Stimulated activated naive B cell treated with anti-CD40 and anti-IgM and Interleukin-4, amounts not matched to agents 10 μg/mL and 1 μg/mL and 100 μg/mL, for 72 hours (primary cell): ENCODE data around the gene ACVR1B.
"Not testable (repeated sequence)": the region's sequence is repeated elsewhere in the genome, so short reads cannot be mapped to it uniquely, and the experiment has no call there.

ENCODE experiments used
- ATAC-seq, 2 donors: fragments of 150-1000 bp; cut with Tn5 transposase; replicated peaks; 2 replicates each; pipeline ENCODE4 v1.10.0; 2021; ENCODE audit warnings: moderate library complexity in 1 of 2
- DNase-seq: peaks from one replicate; pipeline ENCODE4 v3.0.0; 2021
- H3K27ac Mint-ChIP-seq: one replicate; pipeline ENCODE4 v1.8.0; 2022; ENCODE audit warnings: mild to moderate bottlenecking, mixed read lengths
- H3K27me3 Mint-ChIP-seq, 2 donors: one replicate each; pipeline ENCODE4 v1.8.0; 2022; ENCODE audit warnings: mixed read lengths in 2 of 2
- H3K36me3 Mint-ChIP-seq, 2 donors: one replicate each; pipeline ENCODE4 v1.8.0; 2022; ENCODE audit warnings: mixed read lengths in 2 of 2, mild to moderate bottlenecking in 1 of 2
- H3K4me1 Mint-ChIP-seq, 2 donors: one replicate each; pipeline ENCODE4 v1.8.0; 2022; ENCODE audit warnings: mixed read lengths in 2 of 2, mild to moderate bottlenecking in 1 of 2
- H3K4me3 Mint-ChIP-seq, 2 donors: one replicate each; pipeline ENCODE4 v1.8.0; 2022; ENCODE audit warnings: mild to moderate bottlenecking in 2 of 2, mixed read lengths in 2 of 2, moderate library complexity in 1 of 2
- H3K9me3 Mint-ChIP-seq, 2 donors: one replicate each; pipeline ENCODE4 v1.8.0; 2022; ENCODE audit warnings: mixed read lengths in 2 of 2, mild to moderate bottlenecking in 1 of 2

Gene ACVR1B

GRCh38 chr12:51977320-51977753 is 25.8 kb downstream of the ACVR1B start:
- Mint-ChIP-seq H3K9me3 (no peaks in the 10 kb centered on the region), H3K27me3 (no peaks in the 10 kb centered on the region), H3K36me3 (peaks cover 25 to 34% of the 10 kb centered on the region in 2 donors), H3K4me1 (peaks cover 50 to 65% of the 10 kb centered on the region in 2 donors), H3K27ac (no peak overlapping the region), H3K4me3 (no peak overlapping the region)
- DNase-seq: no peak
- ATAC-seq: no peak

- not testable (repeated sequence) for ATAC-seq, H3K9me3 Mint-ChIP-seq, H3K27me3 Mint-ChIP-seq, H3K27ac Mint-ChIP-seq, H3K4me3 Mint-ChIP-seq, DNase-seq
- Mint-ChIP-seq H3K36me3 (peaks cover 29 to 40% of the 10 kb centered on the region in 2 donors), H3K4me1 (peaks cover 37 to 46% of the 10 kb centered on the region in 2 donors)
Measured at GRCh38 chr12:51979306-51979705, 27.8 kb downstream of the ACVR1B start.

- Mint-ChIP-seq H3K27me3 (no peaks in the 10 kb centered on the region), H3K27ac (peak overlapping the region; percentile 22), H3K9me3 (no peaks in the 10 kb centered on the region), H3K4me1 (peaks cover 27 to 37% of the 10 kb centered on the region in 2 donors), H3K36me3 (peaks cover 30 to 40% of the 10 kb centered on the region in 2 donors), H3K4me3 (no peak overlapping the region)
- ATAC-seq (peak; percentile 86 to 90), DNase-seq (peak; percentile 54)
Measured at GRCh38 chr12:51980051-51980808, 28.7 kb downstream of the ACVR1B start.

GRCh38 chr12:51980809-51981127 is 29.3 kb downstream of the ACVR1B start:
- no peaks in the 10 kb centered on the region for H3K9me3 Mint-ChIP-seq
- H3K27ac Mint-ChIP-seq: no peak overlapping the region
- H3K4me3 Mint-ChIP-seq: no peak overlapping the region
- DNase-seq: no peak
- H3K4me1 Mint-ChIP-seq: peaks cover 22 to 31% of the 10 kb centered on the region in 2 donors
- H3K36me3 Mint-ChIP-seq: peaks cover 32 to 39% of the 10 kb centered on the region in 2 donors
- no peaks in the 10 kb centered on the region for H3K27me3 Mint-ChIP-seq
- ATAC-seq: no peak

GRCh38 chr12:51984657-51985056 is 33.2 kb downstream of the ACVR1B start:
- no peaks in the 10 kb centered on the region for H3K9me3 Mint-ChIP-seq

GRCh38 chr12:51985154-51985835 is 33.8 kb downstream of the ACVR1B start:
- H3K4me3 Mint-ChIP-seq: no peak overlapping the region
- no peak overlapping the region for H3K27ac Mint-ChIP-seq
- no peaks in the 10 kb centered on the region for H3K27me3 Mint-ChIP-seq
- no peak for ATAC-seq
- no peak for DNase-seq
- peaks cover 6 to 7% of the 10 kb centered on the region in 2 donors for H3K4me1 Mint-ChIP-seq
- H3K36me3 Mint-ChIP-seq: peaks cover 19 to 26% of the 10 kb centered on the region in 2 donors
- H3K9me3 Mint-ChIP-seq: no peaks in the 10 kb centered on the region

More at GRCh38 chr12:51984657-51985056, 33.2 kb downstream of the ACVR1B start:
- Mint-ChIP-seq H3K27me3 (no peaks in the 10 kb centered on the region), H3K4me1 (peaks cover 10 to 14% of the 10 kb centered on the region in 2 donors), H3K4me3 (no peak overlapping the region), H3K36me3 (peaks cover 20 to 26% of the 10 kb centered on the region in 2 donors), H3K27ac (no peak overlapping the region)
- DNase-seq (no peak), ATAC-seq (no peak)

- Mint-ChIP-seq H3K4me3 (no peak overlapping the region), H3K4me1 (no peaks in the 10 kb centered on the region), H3K27me3 (no peaks in the 10 kb centered on the region), H3K36me3 (peaks cover 15 to 21% of the 10 kb centered on the region in 2 donors), H3K9me3 (no peaks in the 10 kb centered on the region), H3K27ac (no peak overlapping the region)
- no peak for ATAC-seq
- DNase-seq: no peak
Measured at GRCh38 chr12:51986834-51987233, 35.3 kb downstream of the ACVR1B start.

- DNase-seq (no peak), ATAC-seq (no peak)
- peaks cover 5 to 17% of the 10 kb centered on the region in 2 donors for H3K36me3 Mint-ChIP-seq
- no peaks in the 10 kb centered on the region for H3K27me3 Mint-ChIP-seq
- peaks cover 4 to 5% of the 10 kb centered on the region in 2 donors for H3K4me1 Mint-ChIP-seq
- H3K9me3 Mint-ChIP-seq: no peaks in the 10 kb centered on the region
- H3K27ac Mint-ChIP-seq: no peak overlapping the region
- no peak overlapping the region for H3K4me3 Mint-ChIP-seq
Measured at GRCh38 chr12:51992246-51992645, 40.7 kb downstream of the ACVR1B start.

- Mint-ChIP-seq H3K27me3 (no peaks in the 10 kb centered on the region), H3K27ac (no peak overlapping the region), H3K4me1 (peaks cover 5 to 6% of the 10 kb centered on the region in 2 donors), H3K4me3 (no peak overlapping the region), H3K9me3 (no peaks in the 10 kb centered on the region), H3K36me3 (peaks cover 5 to 20% of the 10 kb centered on the region in 2 donors)
- ATAC-seq (no peak), DNase-seq (no peak)
Measured at GRCh38 chr12:51994539-51994820, 43.0 kb downstream of the ACVR1B start.

- Mint-ChIP-seq H3K9me3 (no peaks in the 10 kb centered on the region), H3K27ac (no peak overlapping the region)
- no peak for ATAC-seq
Measured at GRCh38 chr12:51994959-51995358, 43.5 kb downstream of the ACVR1B start.

GRCh38 chr12:51997136-51997535 is 45.6 kb downstream of the ACVR1B start:
- no peak for DNase-seq
- no peaks in the 10 kb centered on the region for H3K27me3 Mint-ChIP-seq
- no peak overlapping the region for H3K27ac Mint-ChIP-seq
- H3K36me3 Mint-ChIP-seq: peaks cover 12 to 31% of the 10 kb centered on the region in 2 donors
- H3K9me3 Mint-ChIP-seq: no peaks in the 10 kb centered on the region
- peaks cover 5 to 7% of the 10 kb centered on the region in 2 donors for H3K4me1 Mint-ChIP-seq
- H3K4me3 Mint-ChIP-seq: no peak overlapping the region
- ATAC-seq: no peak

More at GRCh38 chr12:51994959-51995358, 43.5 kb downstream of the ACVR1B start:
- Mint-ChIP-seq H3K27me3 (no peaks in the 10 kb centered on the region), H3K4me3 (no peak overlapping the region), H3K36me3 (peaks cover 5 to 25% of the 10 kb centered on the region in 2 donors), H3K4me1 (peaks cover 5 to 7% of the 10 kb centered on the region in 2 donors)
- no peak for DNase-seq

GRCh38 chr12:52003016-52003550 is 51.6 kb downstream of the ACVR1B start:
- ATAC-seq (no peak), DNase-seq (no peak)
- no peak overlapping the region for H3K4me3 Mint-ChIP-seq
- H3K36me3 Mint-ChIP-seq: peaks cover 9 to 24% of the 10 kb centered on the region in 2 donors
- H3K9me3 Mint-ChIP-seq: no peaks in the 10 kb centered on the region
- no peaks in the 10 kb centered on the region for H3K27me3 Mint-ChIP-seq
- peaks cover 34 to 46% of the 10 kb centered on the region in 2 donors for H3K4me1 Mint-ChIP-seq
- peak overlapping the region; percentile 77 for H3K27ac Mint-ChIP-seq

- DNase-seq (no peak), ATAC-seq (no peak)
- H3K9me3 Mint-ChIP-seq: no peaks in the 10 kb centered on the region
- no peaks in the 10 kb centered on the region for H3K27me3 Mint-ChIP-seq
- H3K4me3 Mint-ChIP-seq: no peak overlapping the region
- H3K27ac Mint-ChIP-seq: peak overlapping the region; percentile 77
- peaks cover 38 to 51% of the 10 kb centered on the region in 2 donors for H3K4me1 Mint-ChIP-seq
- peaks cover 11 to 28% of the 10 kb centered on the region in 2 donors for H3K36me3 Mint-ChIP-seq
Measured at GRCh38 chr12:52003591-52003990, 52.1 kb downstream of the ACVR1B start.

GRCh38 chr12:52004042-52004648 is 52.6 kb downstream of the ACVR1B start:
- peaks cover 11 to 34% of the 10 kb centered on the region in 2 donors for H3K36me3 Mint-ChIP-seq
- H3K4me1 Mint-ChIP-seq: peaks cover 43 to 56% of the 10 kb centered on the region in 2 donors
- H3K4me3 Mint-ChIP-seq: no peak overlapping the region
- H3K27ac Mint-ChIP-seq: no peak overlapping the region
- ATAC-seq (no peak), DNase-seq (no peak)
- H3K27me3 Mint-ChIP-seq: no peaks in the 10 kb centered on the region
- H3K9me3 Mint-ChIP-seq: no peaks in the 10 kb centered on the region
